NCI-H1694 (cell line): ENCODE measurements around the gene TRAF5.
"Not testable (repeated sequence)": the region's sequence is repeated elsewhere in the genome, so short reads cannot be mapped to it uniquely, and the experiment has no call there.

Experiments
- DNase-seq: peaks from one replicate; lab custom pipeline; 2025; lab: John Stamatoyannopoulos, UW

TRAF5 gene

DNA sequence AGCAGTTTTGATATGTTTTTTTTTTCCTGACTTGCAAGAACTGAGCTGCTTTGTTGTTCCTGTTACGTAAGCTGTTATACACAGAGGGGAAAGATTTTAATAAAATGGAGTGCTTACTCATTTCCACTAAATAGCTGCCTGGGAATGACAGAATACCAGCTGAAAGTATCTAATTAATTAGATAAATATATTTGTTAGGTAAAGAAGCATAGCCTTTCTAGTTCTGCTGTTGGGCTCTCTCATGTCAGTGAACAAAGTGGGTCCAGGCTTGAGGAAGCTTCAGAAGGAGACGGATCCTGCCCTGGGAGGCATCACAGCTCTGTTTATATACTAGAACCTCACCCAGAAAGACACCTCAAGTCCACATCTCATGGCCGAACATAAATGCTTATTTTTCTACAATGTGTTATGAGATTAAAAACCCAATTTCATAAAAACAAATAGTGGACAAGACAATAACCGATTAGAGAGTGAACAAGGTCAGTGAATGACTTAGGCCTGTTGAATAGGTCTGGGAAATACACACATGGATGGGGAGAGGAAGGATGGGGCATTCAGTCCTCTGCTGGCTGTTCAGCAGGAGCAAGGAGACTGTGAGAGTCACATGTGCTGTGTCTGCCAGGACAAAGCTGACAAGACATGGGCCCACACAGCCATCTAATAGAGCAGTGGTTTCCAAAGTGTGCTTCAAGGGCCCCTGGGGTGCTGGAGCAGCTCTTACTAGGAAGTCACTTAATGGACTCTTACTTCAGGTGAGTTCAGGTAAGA is 20.6 kb downstream of the TRAF5 start:
- no peak for DNase-seq

- no peak for DNase-seq
Measured at GRCh38 chr1:211348547-211348946, 21.9 kb downstream of the TRAF5 start.

DNA sequence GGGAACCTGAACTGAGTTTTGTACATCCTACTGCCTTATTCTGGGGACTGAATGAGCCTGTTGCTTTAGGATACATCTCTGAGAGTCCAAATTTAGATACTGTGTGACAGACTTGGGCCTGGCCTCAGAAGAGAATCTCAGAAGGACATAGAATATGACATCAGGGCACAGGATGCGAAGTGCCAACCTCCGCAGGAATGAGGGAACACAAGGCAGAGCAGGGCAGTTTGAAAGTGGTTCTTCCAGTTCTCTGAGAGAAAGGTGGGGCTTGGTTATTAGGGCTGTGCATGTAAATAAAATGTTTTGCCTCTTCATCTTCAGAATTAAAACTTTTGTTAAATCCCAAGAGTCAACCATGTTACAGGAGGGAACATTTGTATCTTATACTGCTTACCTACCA is 23.1 kb downstream of the TRAF5 start:
- DNase-seq = no peak

DNA sequence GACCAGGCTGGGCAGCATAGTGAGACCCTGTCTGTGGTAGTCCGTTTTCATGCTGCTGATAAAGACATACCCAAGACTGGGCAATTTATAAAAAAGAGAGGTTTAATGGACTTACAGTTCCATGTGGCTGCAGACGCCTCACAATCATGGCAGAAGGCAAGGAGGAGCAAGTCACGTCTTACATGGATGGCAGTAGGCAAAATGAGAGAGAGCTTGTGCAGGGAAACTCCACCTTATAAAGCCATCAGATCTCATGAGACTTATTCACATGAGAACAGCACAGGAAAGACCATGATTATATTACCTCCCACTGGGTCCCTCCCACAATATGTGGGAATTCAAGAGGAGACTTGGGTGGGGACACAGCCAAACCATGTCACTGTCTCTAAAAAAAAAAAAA is 25.4 kb downstream of the TRAF5 start:
- DNase-seq = not testable (repeated sequence)

DNA sequence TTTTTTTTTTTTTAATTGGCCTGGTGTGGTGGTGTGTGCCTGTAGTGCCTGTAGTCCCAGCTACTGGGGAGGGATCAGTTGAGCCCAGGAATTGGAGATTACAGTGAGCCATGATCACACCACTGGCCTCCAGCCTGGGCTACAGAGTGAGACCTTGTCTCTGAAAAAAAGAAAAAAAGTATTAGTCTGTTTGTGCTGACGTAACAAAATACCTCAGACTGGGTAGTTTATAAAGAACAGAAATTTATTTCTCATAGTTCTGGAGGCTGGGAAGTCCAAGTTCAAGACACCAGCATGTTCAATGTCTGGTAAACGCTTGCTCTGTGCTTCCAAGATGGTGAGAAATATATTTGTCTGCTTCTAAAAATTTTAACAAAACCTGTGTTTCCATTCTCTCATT is 25.8 kb downstream of the TRAF5 start:
- DNase-seq = no peak

DNA sequence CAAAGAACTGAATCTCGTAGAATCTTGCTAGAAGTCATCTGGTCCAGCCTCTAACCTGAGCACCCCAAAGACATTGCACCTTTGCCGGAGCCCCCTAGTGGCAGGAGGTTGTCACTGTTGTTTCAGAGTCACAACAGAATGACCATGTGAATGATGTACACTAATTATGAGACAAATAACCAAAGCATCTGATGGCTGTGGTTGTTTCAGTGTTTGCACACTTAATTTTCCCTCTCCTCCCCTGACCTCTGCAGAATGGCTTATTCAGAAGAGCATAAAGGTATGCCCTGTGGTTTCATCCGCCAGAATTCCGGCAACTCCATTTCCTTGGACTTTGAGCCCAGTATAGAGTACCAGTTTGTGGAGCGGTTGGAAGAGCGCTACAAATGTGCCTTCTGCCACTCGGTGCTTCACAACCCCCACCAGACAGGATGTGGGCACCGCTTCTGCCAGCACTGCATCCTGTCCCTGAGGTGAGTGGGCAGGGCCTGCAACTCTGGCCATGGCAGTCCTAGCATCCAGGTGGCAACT is 26.4 kb downstream of the TRAF5 start:
- DNase-seq = no peak

DNA sequence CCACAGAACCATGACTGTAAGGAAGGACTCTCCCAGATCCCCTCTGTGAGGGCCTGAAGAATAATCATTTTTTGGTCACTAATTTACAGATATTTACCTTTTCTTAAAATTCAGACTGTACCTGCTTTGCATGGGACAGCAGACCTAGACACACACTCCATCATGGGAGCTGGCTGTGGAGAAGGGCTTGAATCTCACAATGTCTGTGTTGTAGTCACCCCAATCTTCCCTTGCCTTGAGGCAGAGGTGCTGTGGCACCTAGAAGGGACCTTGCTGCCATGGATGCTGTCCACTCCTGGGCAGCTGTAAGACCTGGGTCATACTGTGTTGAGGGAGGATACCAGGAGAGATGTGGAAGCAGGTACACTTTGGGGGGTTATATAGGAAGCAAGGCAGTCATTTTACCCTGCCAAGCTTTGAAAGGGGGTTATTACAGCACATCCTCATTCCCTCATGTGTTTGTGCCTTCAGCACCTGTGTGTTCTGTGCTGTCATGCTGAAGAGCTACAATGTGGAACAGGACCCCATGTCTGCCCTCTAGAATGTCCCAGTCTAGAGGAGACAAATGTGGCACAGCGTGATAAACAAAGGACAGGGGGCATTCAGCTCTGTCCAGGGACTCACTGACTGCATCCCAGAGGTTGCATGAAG is 27.1 kb downstream of the TRAF5 start:
- DNase-seq = no peak

DNA sequence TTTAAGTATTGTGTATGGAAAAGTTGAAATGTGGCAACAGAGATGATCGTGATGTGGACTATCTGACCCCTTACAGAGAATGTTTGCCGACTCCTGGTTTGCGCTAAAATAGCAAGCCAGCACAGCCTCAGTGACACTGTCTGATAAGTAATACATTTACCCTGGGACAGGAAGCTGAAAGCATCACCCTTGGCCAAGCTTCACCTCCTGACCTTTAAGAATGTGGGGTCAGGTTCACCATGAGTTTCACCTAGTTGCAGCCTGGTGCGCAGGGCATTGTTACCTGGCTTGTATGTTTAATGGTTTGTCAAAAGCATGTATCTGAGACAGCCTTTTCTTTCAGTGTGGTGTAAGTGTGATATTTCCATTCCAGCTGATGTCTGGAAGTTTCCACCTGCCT is 29.2 kb downstream of the TRAF5 start:
- no peak for DNase-seq

DNA sequence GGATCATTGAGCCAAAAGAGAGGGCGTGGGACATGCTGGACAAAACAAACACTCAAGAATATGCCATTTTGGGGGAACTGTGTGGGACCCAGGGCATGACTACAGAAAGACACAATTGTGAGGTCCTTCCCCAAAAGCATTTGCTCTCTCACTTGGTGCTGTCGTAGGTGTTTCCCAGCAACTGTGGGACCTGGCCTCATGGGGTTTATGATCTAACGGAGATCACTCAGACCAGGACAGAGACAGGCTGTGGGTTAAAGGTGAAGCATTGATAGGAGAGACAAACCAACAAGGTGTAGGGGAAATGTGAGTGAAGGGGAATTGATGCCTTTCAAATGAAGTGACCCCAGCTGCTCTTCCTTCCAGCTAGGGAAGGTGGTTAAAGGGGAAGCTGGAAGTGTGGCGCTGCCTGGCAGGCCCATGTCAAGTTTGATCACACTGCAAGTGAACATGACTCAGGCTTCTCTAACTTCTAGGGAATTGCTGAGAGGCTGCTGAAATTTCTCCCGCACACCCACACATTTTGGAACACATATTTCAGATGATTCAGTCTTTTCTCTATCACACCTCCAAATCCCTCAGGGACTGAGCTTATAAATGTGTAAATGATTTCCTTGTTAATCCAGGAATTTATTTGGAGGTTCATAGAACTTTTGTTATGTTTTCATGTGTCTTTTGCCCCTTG is 30.2 kb downstream of the TRAF5 start:
- DNase-seq = no peak

DNA sequence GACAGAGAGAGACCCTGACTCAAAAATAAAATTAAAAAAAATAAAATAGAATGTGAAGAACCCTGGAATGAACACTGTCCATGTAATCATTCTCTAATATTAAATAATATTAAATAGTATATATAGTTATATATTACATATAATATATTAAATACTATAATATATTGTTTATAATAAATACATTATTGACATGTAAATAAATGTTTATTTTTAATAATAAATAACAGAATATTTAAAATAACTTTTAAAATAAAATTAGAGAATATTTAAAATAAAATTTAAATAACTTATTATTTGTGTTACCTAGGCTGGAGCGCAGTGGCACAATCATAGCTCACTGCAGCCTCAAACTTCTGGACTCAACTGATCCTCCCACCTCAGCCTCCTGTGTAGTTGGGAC is 32.1 kb downstream of the TRAF5 start:
- DNase-seq = no peak

GRCh38 chr1:211359876-211360275 is 33.2 kb downstream of the TRAF5 start:
- no peak for DNase-seq

DNA sequence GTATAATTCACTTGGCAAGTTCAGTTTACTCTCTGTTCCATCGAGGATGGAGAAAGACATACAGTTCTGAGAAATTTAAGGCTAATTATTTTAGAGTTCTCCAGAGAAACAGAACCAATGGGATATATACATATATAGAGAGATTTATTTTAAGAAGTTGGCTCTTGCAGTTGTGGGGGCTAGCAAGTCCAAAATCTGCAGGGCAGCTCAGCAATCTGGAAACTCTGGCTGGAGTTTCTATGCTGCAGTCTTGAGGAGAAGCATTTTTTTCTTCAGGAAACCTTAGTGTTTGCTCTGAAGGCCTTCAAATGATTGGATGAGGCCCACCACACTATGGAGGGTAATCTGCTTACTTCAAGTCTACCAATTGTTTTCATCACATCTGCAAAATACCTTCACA is 34.6 kb downstream of the TRAF5 start:
- DNase-seq = no peak

- DNase-seq = no peak
Measured at GRCh38 chr1:211369640-211370039, 43.0 kb downstream of the TRAF5 start.

DNA sequence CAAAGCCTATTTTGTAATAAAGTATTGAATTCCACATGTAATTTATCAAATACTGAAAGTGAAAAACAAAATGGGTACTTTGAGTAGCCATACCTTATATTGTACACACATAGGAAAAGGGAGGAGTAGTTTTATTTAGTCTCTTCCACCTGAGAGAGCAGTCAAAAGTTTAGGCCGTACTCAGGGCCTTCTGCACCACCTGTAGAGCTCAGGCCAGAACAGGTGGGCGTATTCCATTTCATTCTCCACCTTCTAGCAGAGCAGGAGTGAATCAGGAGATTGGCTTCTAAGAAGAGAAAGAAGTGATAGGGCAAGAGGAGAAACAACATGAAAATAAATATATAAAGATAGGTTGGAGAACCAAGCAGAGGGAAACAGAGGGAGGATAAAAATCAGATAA is 44.0 kb downstream of the TRAF5 start:
- no peak for DNase-seq

- DNase-seq = no peak
Measured at GRCh38 chr1:211371406-211372105, 44.9 kb downstream of the TRAF5 start.

DNA sequence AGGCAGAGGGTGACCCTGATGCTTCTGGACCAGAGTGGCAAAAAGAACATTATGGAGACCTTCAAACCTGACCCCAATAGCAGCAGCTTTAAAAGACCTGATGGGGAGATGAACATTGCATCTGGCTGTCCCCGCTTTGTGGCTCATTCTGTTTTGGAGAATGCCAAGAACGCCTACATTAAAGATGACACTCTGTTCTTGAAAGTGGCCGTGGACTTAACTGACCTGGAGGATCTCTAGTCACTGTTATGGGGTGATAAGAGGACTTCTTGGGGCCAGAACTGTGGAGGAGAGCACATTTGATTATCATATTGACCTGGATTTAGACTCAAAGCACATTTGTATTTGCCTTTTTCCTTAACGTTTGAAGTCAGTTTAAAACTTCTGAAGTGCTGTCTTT is 45.8 kb downstream of the TRAF5 start:
- DNase-seq = no peak

GRCh38 chr1:211375146-211375818 is 48.6 kb downstream of the TRAF5 start:
- DNase-seq = no peak

- no peak for DNase-seq
Measured at GRCh38 chr1:211375949-211376348, 49.3 kb downstream of the TRAF5 start.

- no peak for DNase-seq
Measured at GRCh38 chr1:211376807-211377470, 50.3 kb downstream of the TRAF5 start.

GRCh38 chr1:211377539-211378450 is 51.2 kb downstream of the TRAF5 start:
- DNase-seq = no peak
